ENCODE measurements around the gene OR9A4. TPM values are rescaled to one million over a fixed set of nuclear protein-coding genes. Genes with fewer than 3 reads are reported as not detected.

The OR9A4 gene
- total RNA-seq, 4 donors from 2014 or later, result 0.33 TPM; not detected in 3

- intact Hi-C loops (cut with DNase I), result no loop called here
- H3K27me3 ChIP-seq, result no peaks in the 10 kb centered on the region
- TF ChIP-seq EP300 (IDR thresholded peaks at IDR 0.05) (no peak), POLR2A (IDR thresholded peaks at IDR 0.05; ENCODE audit: low read depth) (no peak), POLR2AphosphoS5 (IDR thresholded peaks at IDR 0.05) (no peak), CTCF (IDR thresholded peaks at IDR 0.05) (no peak)
- no peak overlapping the region for H3K4me3 ChIP-seq
- WGBS, result 91% methylated on average over 1 of the region's 1 CpG
- H3K4me1 ChIP-seq, result no peaks in the 10 kb centered on the region
- no peak overlapping the region for H3K27ac ChIP-seq (replicated peaks in 1 of 4)
- DNase-seq (ENCODE audit: extremely low spot score), result no peak
- H3K9me3 ChIP-seq, result no peaks in the 10 kb centered on the region
- H3K36me3 ChIP-seq, result no peaks in the 10 kb centered on the region
These were observed 34.6 kb downstream of the OR9A4 start for GRCh38 chr7:141950806-141951205.

DNA sequence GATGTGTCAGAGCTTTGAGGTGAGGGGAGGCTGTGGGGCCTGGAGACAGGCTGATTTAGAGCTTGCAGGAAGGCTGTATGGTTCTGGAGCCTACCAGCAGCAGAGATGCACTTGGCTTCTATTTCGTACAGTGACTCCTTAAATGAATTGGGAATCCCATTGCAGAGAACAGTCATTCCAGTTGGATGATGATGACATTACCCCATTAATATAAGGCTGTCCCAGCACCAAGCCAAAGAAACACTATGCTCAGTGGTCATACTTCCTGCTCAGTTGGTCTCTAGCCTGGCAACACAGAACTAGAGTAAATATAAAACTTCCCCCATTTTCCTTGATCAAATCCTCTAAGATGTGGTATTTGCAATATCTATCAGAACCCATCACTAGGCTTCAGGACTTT lies 36.3 kb downstream of the OR9A4 start:
- H3K36me3 ChIP-seq, result no peaks in the 10 kb centered on the region
- intact Hi-C loops (cut with DNase I), result no loop called here
- H3K9me3 ChIP-seq, result no peaks in the 10 kb centered on the region
- H3K4me3 ChIP-seq, result no peak overlapping the region
- no peak overlapping the region for H3K27ac ChIP-seq (replicated peaks in 1 of 4)
- DNase-seq (ENCODE audit: extremely low spot score), result no peak
- H3K27me3 ChIP-seq, result no peaks in the 10 kb centered on the region
- TF ChIP-seq CTCF (IDR thresholded peaks at IDR 0.05) (no peak), POLR2AphosphoS5 (IDR thresholded peaks at IDR 0.05) (no peak), EP300 (IDR thresholded peaks at IDR 0.05) (no peak), POLR2A (IDR thresholded peaks at IDR 0.05; ENCODE audit: low read depth) (no peak)
- no peaks in the 10 kb centered on the region for H3K4me1 ChIP-seq
- WGBS, result 70% methylated on average over 1 of the region's 1 CpG

GRCh38 chr7:141954334-141954733 lies 38.1 kb downstream of the OR9A4 start:
- WGBS, result 75% methylated on average over 1 of the region's 1 CpG
- DNase-seq (ENCODE audit: extremely low spot score), result no peak
- Histone ChIP-seq H3K4me3 (no peak overlapping the region), H3K4me1 (no peaks in the 10 kb centered on the region), H3K27ac (replicated peaks in 1 of 4) (no peak overlapping the region), H3K9me3 (no peaks in the 10 kb centered on the region), H3K27me3 (no peaks in the 10 kb centered on the region), H3K36me3 (no peaks in the 10 kb centered on the region)
- intact Hi-C loops (cut with DNase I), result no loop called here
- TF ChIP-seq POLR2AphosphoS5 (IDR thresholded peaks at IDR 0.05) (no peak), POLR2A (IDR thresholded peaks at IDR 0.05; ENCODE audit: low read depth) (no peak), CTCF (IDR thresholded peaks at IDR 0.05) (no peak), EP300 (IDR thresholded peaks at IDR 0.05) (no peak)

DNA sequence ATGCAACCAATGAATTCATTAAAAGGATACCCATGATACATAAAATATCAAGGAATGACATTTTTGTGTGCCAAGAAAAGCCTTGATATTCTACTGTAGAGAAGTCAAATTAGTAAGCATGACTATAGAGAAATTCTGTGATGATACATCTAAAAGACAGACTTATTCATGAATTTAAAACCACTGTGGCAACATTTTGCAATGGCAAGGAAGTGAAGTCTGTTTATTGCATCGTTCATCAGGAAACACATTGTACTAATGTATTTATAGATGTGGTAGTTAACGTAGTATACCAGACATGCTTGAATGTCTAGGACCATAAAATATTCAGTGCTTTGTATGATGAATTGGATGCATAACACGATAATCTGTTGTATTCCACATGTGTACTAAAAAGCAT lies 39.9 kb downstream of the OR9A4 start:
- intact Hi-C loops (cut with DNase I), result no loop called here
- H3K27me3 ChIP-seq, result no peaks in the 10 kb centered on the region
- no peak for DNase-seq (ENCODE audit: extremely low spot score)
- H3K9me3 ChIP-seq, result no peaks in the 10 kb centered on the region
- no peak overlapping the region for H3K4me3 ChIP-seq
- no peaks in the 10 kb centered on the region for H3K4me1 ChIP-seq
- WGBS, result 60% methylated on average over 3 of the region's 3 CpGs
- no peak overlapping the region for H3K27ac ChIP-seq (replicated peaks in 1 of 4)
- TF ChIP-seq CTCF (IDR thresholded peaks at IDR 0.05) (no peak), POLR2AphosphoS5 (IDR thresholded peaks at IDR 0.05) (no peak), EP300 (IDR thresholded peaks at IDR 0.05) (no peak), POLR2A (IDR thresholded peaks at IDR 0.05; ENCODE audit: low read depth) (no peak)
- no peaks in the 10 kb centered on the region for H3K36me3 ChIP-seq

DNA sequence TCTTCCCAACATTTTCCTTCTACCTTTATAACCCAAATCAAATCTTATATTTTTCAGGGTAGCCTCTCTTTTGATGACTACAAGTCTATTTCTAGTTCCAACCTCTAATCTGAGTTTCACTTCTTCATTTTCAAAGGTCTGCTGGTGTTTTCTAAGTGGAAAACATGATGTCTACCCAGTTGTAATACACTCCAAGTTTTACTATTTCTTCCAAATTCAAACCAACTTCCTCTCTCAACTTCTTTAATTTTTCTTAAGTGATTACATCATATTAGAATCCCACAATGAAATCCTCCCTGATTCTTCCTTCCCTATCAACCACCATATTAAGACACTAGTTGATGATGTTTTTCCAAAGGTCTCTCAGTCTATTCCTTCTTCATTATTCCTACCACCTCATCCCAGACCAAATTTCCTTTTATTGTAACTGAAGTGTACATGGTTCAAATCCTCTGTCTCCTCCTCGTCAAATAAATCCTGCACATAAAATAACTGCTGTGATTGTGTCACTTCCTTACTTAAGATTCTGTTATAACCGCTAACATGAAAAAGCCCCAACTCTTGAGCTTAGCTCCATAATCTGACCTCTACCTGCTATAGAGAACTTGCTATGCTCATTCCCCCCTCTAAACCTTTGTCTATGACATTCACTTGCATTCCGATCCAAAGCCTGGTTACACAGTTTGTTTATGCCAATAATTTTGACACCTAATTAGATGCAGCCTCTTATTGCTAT lies 44.7 kb downstream of the OR9A4 start:
- no peak for DNase-seq (ENCODE audit: extremely low spot score)
- Histone ChIP-seq H3K4me1 (no peaks in the 10 kb centered on the region), H3K27me3 (no peaks in the 10 kb centered on the region), H3K9me3 (no peaks in the 10 kb centered on the region), H3K4me3 (no peak overlapping the region), H3K27ac (replicated peaks in 1 of 4) (no peak overlapping the region), H3K36me3 (no peaks in the 10 kb centered on the region)
- TF ChIP-seq POLR2AphosphoS5 (IDR thresholded peaks at IDR 0.05), result no peak
- no peak for TF ChIP-seq EP300 (IDR thresholded peaks at IDR 0.05)
- no peak for TF ChIP-seq CTCF (IDR thresholded peaks at IDR 0.05)
- TF ChIP-seq POLR2A (IDR thresholded peaks at IDR 0.05; ENCODE audit: low read depth), result no peak
- intact Hi-C loops (cut with DNase I), result no loop called here
- 73% methylated on average over 3 of the region's 3 CpGs for WGBS
